Hepatocyte (in vitro differentiated cells): ENCODE data around the gene PKNOX1. TPM values are rescaled to one million over a fixed set of nuclear protein-coding genes. Genes with fewer than 3 reads are reported as not detected.
A peak's percentile ranks its signal among the peaks of the same experiment; 100 is the strongest.

Experiments used
- DNase-seq: peaks from one replicate; pipeline ENCODE4 v3.0.0-alpha.2; 2016; ENCODE audit warnings: low spot score
- H2AFZ ChIP-seq: fragments of 200-600 bp; sonication (generic); 2 replicates; pipeline ENCODE4 v1.6.0; 2016; ENCODE audit warnings: antibody characterized with exemption, mild to moderate bottlenecking
- H3K27ac ChIP-seq: fragments of 200-600 bp; sonication (generic); 2 replicates; pipeline ENCODE4 v1.5.1; 2016; ENCODE audit warnings: mild to moderate bottlenecking
- H3K27me3 ChIP-seq: fragments of 200-600 bp; sonication (generic); 2 replicates; pipeline ENCODE4 v1.6.1; 2016
- H3K36me3 ChIP-seq: fragments of 200-600 bp; sonication (generic); replicated peaks from 2 replicates; pipeline ENCODE4 v1.5.1; 2016; ENCODE audit warnings: low read depth; ENCODE audit not compliant: insufficient read depth
- H3K4me1 ChIP-seq: fragments of 200-600 bp; sonication (generic); 2 replicates; pipeline ENCODE4 v1.5.1; 2016; ENCODE audit warnings: mild to moderate bottlenecking, moderate library complexity; ENCODE audit not compliant: insufficient read depth
- H3K4me2 ChIP-seq: fragments of 200-600 bp; sonication (generic); 2 replicates; pipeline ENCODE4 v1.6.0; 2016
- H3K4me3 ChIP-seq: fragments of 200-600 bp; sonication (generic); 2 replicates; pipeline ENCODE4 v1.5.1; 2016; ENCODE audit warnings: mild to moderate bottlenecking
- H3K79me2 ChIP-seq: fragments of 200-600 bp; sonication (generic); 2 replicates; pipeline ENCODE4 v1.6.0; 2017; ENCODE audit warnings: mild to moderate bottlenecking
- H3K9me2 ChIP-seq: fragments of 200-600 bp; sonication (generic); replicated peaks from 2 replicates; pipeline ENCODE4 v1.6.0; 2017; ENCODE audit warnings: mild to moderate bottlenecking; ENCODE audit not compliant: insufficient read depth
- H3K9me3 ChIP-seq: fragments of 200-600 bp; sonication (generic); 2 replicates; pipeline ENCODE4 v1.5.1; 2016; ENCODE audit warnings: low read depth, mild to moderate bottlenecking
- H4K20me1 ChIP-seq: fragments of 200-600 bp; sonication (generic); 2 replicates; pipeline ENCODE4 v1.6.0; 2016; ENCODE audit warnings: mild to moderate bottlenecking; ENCODE audit not compliant: insufficient read depth, poor library complexity, severe bottlenecking
- EZH2 ChIP-seq: fragments of 200-600 bp; sonication (generic); IDR thresholded peaks from 2 replicates; pipeline ENCODE4 v1.6.1; 2016; ENCODE audit warnings: antibody characterized with exemption, mild to moderate bottlenecking, borderline replicate concordance
- EZH2phosphoT487 ChIP-seq: fragments of 200-600 bp; sonication (generic); IDR thresholded peaks from one replicate; pipeline ENCODE4 v1.6.1; 2018; ENCODE audit warnings: antibody characterized with exemption, mild to moderate bottlenecking, low read depth, moderate library complexity; ENCODE audit not compliant: unreplicated experiment, severe bottlenecking
- WGBS: methylation state at CpG from one replicate; pipeline ENCODE4 v1.1.6; 2016; ENCODE audit warnings: low lambda C conversion rate; ENCODE audit errors: missing lambda C conversion rate; 5-methylcytosine and 5-hydroxymethylcytosine counted together
- polyA plus RNA-seq: library from polyadenylated mRNA; unstranded; fragments of >200 nt; fragmentation: Nextera tagmentation; extraction: Ambion mirVana; gene quantifications from 2 replicates; pipeline ENCODE4 v1.2.1, GENCODE V29; 2016
- total RNA-seq: library from RNA; depleted of rRNA; stranded (reverse); fragments of >200 nt; gene quantifications from 2 replicates; pipeline ENCODE4 v1.2.3, GENCODE V29; 2014
- TF ChIP-seq, protein P1 (sequence below): fragments of 200-600 bp; sonication (generic); IDR thresholded peaks from 2 replicates; pipeline ENCODE4 v1.5.1; 2016; ENCODE audit warnings: antibody characterized with exemption, mild to moderate bottlenecking; ENCODE audit not compliant: poor library complexity

Gene PKNOX1
- total and polyA plus RNA-seq, 2 experiments from 2014 or later: 11.0 to 13.4 TPM

DNA sequence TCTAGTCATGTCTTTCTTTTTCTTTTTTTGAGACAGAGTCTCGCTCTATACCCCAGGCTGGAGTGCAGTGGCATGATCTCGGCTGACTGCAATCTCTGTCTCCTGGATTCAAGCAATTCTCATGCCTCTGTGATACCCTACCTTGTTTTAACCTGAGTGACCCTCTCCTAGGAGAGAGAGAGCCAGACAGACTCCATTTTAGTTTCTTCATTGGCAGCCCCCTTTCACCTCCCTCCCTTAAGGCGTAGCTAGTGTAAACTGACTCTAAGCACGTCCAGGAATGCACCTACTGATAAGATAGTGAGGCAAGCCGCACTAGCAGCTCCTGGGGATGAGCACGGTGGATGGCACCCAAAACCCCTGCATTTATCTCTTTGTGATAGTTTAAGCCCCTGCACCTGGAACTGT is 5.2 kb upstream of the PKNOX1 start:
- Histone ChIP-seq H3K36me3 (no peaks in the 10 kb centered on the region), H3K4me2 (no peak overlapping the region), H2AFZ (no peak overlapping the region), H3K9me2 (no peaks in the 10 kb centered on the region), H3K27me3 (no peaks in the 10 kb centered on the region), H3K4me3 (no peak overlapping the region), H3K4me1 (peaks cover 10% of the 10 kb centered on the region), H4K20me1 (no peaks in the 10 kb centered on the region), H3K27ac (no peak overlapping the region), H3K79me2 (no peaks in the 10 kb centered on the region), H3K9me3 (no peaks in the 10 kb centered on the region)
- DNase-seq: no peak
- no peak for TF ChIP-seq EZH2
- no peak for TF ChIP-seq EZH2phosphoT487
- TF ChIP-seq, protein P1, sequence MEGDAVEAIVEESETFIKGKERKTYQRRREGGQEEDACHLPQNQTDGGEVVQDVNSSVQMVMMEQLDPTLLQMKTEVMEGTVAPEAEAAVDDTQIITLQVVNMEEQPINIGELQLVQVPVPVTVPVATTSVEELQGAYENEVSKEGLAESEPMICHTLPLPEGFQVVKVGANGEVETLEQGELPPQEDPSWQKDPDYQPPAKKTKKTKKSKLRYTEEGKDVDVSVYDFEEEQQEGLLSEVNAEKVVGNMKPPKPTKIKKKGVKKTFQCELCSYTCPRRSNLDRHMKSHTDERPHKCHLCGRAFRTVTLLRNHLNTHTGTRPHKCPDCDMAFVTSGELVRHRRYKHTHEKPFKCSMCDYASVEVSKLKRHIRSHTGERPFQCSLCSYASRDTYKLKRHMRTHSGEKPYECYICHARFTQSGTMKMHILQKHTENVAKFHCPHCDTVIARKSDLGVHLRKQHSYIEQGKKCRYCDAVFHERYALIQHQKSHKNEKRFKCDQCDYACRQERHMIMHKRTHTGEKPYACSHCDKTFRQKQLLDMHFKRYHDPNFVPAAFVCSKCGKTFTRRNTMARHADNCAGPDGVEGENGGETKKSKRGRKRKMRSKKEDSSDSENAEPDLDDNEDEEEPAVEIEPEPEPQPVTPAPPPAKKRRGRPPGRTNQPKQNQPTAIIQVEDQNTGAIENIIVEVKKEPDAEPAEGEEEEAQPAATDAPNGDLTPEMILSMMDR: no peak
- WGBS: 25% methylated on average over 6 of the region's 6 CpGs

DNA sequence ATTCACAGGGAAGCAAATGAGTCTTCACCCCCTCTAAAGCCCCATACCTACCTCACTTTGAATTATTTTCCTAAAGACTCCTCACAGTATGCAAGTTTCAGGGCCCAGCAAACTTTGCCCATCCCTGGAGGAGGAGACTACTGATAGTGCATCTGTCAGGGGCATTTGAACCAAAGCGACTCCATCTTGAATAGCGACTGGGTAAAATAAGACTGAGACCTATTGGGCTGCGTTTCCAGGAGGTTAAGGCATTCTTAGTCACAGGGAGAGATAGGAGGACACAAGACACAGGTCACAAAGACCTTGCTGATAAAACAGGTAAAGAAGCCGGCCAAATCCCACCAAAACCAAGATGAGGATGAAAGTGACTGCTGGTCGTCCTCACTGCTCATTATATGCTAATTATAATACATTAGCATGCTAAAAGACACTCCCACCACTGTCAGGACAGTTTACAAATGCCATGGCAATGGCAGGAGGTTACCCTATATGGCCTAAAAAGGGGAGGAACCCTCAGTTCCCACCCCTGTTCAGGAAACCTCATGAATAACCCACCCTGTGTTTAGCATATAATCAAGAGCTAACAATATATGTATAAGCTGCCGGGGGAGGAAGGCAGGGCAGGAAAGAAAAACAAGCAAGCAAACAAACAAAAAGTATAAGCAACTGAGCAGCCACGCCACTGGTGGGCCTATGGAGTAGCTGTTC is 3.3 kb upstream of the PKNOX1 start:
- Histone ChIP-seq H3K4me1 (peaks cover 16% of the 10 kb centered on the region), H4K20me1 (no peaks in the 10 kb centered on the region), H3K4me3 (no peak overlapping the region), H3K36me3 (no peaks in the 10 kb centered on the region), H3K27ac (peak overlapping the region; percentile 84), H3K4me2 (no peak overlapping the region), H3K9me3 (no peaks in the 10 kb centered on the region), H3K27me3 (no peaks in the 10 kb centered on the region), H3K9me2 (no peaks in the 10 kb centered on the region), H3K79me2 (peaks cover 7% of the 10 kb centered on the region), H2AFZ (no peak overlapping the region)
- TF ChIP-seq EZH2phosphoT487 (no peak), EZH2 (no peak)
- TF ChIP-seq, protein P1: no peak
- DNase-seq: no peak
- 87% methylated on average over 7 of the region's 7 CpGs for WGBS

DNA sequence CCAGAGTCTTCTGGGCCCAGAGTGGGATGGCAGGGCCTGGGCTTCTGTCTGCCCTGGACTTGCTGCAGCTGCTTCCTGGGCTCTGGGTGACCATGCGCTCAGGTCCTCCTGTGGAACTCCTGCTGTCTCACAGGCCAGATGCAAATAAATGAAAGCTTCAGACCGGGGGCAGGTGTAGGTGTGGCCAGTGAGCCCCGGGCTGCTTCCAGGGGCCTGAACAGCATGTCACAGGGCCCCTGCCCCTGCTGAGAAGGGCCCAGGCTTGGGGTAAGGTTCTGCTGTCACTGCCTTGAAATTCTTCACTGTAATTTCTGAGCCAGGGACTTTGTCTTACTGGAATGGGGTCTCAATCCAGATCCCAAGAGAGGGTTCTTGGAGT is 2.5 kb upstream of the PKNOX1 start:
- Histone ChIP-seq H2AFZ (peak overlapping the region; percentile 29), H3K9me3 (no peaks in the 10 kb centered on the region), H3K27ac (peak overlapping the region; percentile 84), H3K4me2 (peak overlapping the region; percentile 9), H3K27me3 (no peaks in the 10 kb centered on the region), H3K36me3 (no peaks in the 10 kb centered on the region), H3K4me3 (no peak overlapping the region), H4K20me1 (no peaks in the 10 kb centered on the region), H3K4me1 (peaks cover 24% of the 10 kb centered on the region), H3K79me2 (peaks cover 15% of the 10 kb centered on the region), H3K9me2 (no peaks in the 10 kb centered on the region)
- WGBS: 35% methylated on average over 3 of the region's 3 CpGs
- DNase-seq: no peak
- no peak for TF ChIP-seq EZH2phosphoT487
- no peak for TF ChIP-seq EZH2
- TF ChIP-seq, protein P1: no peak
